Activated T-cell treated with anti-CD3 and anti-CD28 coated beads, Interleukin-2, amount 50 U/mL, for 72 hours (primary cell): ENCODE measurements around the gene EVL. TPM values are rescaled to one million over a fixed set of nuclear protein-coding genes. Genes with fewer than 3 reads are reported as not detected.

ENCODE experiments used
- ATAC-seq, 2 donors: fragments of 150-1000 bp; cut with Tn5 transposase; replicated peaks in 1 of 2; 2 replicates each; pipeline ENCODE4 v1.10.0; 2021; ENCODE audit warnings: moderate library complexity in 2 of 2, mild to moderate bottlenecking in 1 of 2
- DNase-seq, 2 donors: peaks; one replicate each; pipeline ENCODE4 v3.0.0; 2021 to 2022; ENCODE audit warnings: mixed read lengths in 1 of 2
- H3K27ac Mint-ChIP-seq: one replicate; pipeline ENCODE4 v1.8.0; 2022; ENCODE audit warnings: mild to moderate bottlenecking, moderate library complexity, mixed read lengths
- H3K27me3 Mint-ChIP-seq: one replicate; pipeline ENCODE4 v1.8.0; 2022; ENCODE audit warnings: low read depth, mixed read lengths
- H3K36me3 Mint-ChIP-seq, 2 donors: one replicate each; pipeline ENCODE4 v1.8.0; 2022; ENCODE audit warnings: mixed read lengths in 2 of 2, mild to moderate bottlenecking in 1 of 2; ENCODE audit not compliant: insufficient read depth in 2 of 2
- H3K4me1 Mint-ChIP-seq: one replicate; pipeline ENCODE4 v1.8.0; 2022; ENCODE audit warnings: low read depth, mixed read lengths
- H3K4me3 Mint-ChIP-seq, 2 donors: one replicate each; pipeline ENCODE4 v1.8.0; 2022; ENCODE audit warnings: mild to moderate bottlenecking in 2 of 2, mixed read lengths in 2 of 2, moderate library complexity in 2 of 2
- H3K9me3 Mint-ChIP-seq, 2 donors: one replicate each; pipeline ENCODE4 v1.8.0; 2022; ENCODE audit warnings: mixed read lengths in 2 of 2
- total RNA-seq, 2 donors: library from RNA; stranded (reverse); gene quantifications; one replicate each; pipeline ENCODE4 v1.2.3, GENCODE V29; 2022

EVL gene
- total RNA-seq, 2 donors from 2014 or later: 279 to 343 TPM

DNA sequence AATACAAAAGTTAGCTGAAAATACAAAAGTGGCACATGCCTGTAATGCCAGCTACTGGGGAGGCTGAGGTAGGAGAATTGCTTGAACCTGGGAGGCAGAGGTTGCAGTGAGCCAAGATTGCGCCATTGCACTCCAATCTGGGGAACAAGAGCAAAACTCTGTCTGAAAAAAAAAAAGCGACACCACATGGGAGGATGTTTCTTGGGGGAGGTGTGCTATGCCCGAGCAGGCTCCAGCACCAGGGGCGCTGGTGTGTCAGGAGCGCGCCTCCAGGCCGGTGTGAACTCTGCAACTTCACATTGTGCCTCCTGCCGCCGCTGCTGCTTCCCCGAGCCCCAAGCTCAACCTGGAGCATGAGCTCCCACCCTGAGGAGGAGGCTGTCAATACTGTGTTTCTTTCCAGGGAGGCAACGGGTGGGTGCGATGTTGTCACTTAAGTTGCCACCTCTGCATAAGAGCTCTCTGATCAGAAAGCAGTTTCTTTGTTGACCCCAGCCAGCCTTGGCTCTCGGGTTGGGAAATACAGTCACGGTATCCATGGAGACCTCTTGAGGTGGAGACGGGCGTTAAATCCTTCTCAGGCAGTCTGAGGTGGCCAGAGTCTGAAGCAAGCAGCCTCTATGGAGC, 75.3 kb downstream of the EVL start:
- peaks cover 4% of the 10 kb centered on the region for H3K4me1 Mint-ChIP-seq
- peak overlapping the region; percentile 37 for H3K27ac Mint-ChIP-seq
- H3K36me3 Mint-ChIP-seq: peaks cover 0 to 4% of the 10 kb centered on the region in 2 donors

DNA sequence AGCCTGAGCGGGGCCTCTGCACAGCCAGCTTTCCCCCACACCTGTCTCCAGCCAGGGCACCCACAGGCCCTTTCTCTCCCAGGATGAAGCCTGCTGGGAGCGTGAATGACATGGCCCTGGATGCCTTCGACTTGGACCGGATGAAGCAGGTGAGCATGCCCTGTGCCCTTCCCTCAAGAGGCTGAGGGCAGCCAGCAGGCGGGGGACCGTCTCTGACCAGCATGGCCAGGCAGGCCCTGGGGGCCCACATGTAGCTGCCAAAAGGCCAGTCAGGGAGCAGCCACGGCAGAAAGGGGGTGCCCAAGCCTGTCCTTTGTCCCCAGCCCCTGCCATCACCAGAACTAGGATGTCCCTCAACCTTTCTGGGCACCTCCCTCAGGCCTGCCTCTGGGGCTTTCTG, 75.9 kb downstream of the EVL start:
- peaks cover 5% of the 10 kb centered on the region for H3K4me1 Mint-ChIP-seq
- ATAC-seq (no peak), DNase-seq (no peak)
- no peak overlapping the region for H3K4me3 Mint-ChIP-seq
- H3K27ac Mint-ChIP-seq: no peak overlapping the region
- H3K36me3 Mint-ChIP-seq: peaks cover 0 to 5% of the 10 kb centered on the region in 2 donors
- H3K9me3 Mint-ChIP-seq: no peaks in the 10 kb centered on the region
- H3K27me3 Mint-ChIP-seq: no peaks in the 10 kb centered on the region

More for the DNA sequence above, 75.3 kb downstream of the EVL start:
- DNase-seq (no peak), ATAC-seq (no peak)
- no peak overlapping the region for H3K4me3 Mint-ChIP-seq
- H3K9me3 Mint-ChIP-seq: no peaks in the 10 kb centered on the region
- no peaks in the 10 kb centered on the region for H3K27me3 Mint-ChIP-seq

DNA sequence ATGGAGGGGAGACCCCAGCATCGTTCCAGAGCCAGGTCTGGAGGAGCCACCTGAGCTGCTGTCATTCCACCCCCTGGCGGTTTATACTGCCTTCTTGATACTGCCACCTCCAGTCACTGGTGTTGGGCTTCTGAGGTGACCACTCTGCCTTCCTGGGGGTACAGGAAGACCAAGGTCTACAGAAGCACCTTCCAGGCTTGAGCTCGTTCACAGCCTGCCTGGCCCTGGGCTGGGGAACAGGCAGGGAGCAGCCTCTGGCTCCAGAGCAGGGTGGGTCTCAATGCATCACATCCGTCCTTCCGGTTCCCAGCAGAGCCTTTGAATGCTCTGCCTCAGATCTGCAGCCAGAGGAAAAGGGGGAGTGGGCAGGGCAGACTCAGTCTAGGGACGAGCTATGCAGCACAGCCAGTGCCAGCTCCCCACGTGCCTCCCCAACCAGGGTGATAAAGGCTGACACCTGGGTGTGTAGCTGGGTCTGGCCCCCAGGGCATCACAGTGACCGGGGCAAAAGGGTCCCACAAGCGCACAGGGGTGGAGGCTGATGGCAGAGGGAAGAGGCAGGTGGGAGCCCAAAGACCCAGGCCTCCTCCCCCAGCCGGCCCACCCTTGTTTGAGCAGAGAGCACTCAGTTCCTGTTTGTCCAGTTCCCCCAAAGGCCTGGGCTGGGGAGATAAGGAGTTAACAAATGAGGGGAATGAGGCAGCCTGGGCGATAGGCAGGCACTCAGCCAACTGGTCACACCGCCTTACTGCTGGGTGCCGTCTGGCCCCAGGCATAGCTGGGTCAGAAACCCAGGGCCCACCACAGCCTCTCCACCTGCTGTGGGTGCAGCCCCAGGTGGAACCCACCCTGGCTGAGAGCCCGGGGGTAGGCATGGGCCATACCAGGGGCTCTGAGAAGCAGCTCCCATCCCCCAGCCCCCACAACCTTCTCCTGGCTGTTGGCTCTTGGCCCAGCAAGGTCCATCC, 77.1 kb downstream of the EVL start:
- Mint-ChIP-seq H3K4me1 (peaks cover 12% of the 10 kb centered on the region), H3K27ac (no peak overlapping the region), H3K27me3 (no peaks in the 10 kb centered on the region), H3K36me3 (peaks cover 0 to 5% of the 10 kb centered on the region in 2 donors), H3K4me3 (no peak overlapping the region), H3K9me3 (no peaks in the 10 kb centered on the region)
- DNase-seq (no peak), ATAC-seq (no peak)

DNA sequence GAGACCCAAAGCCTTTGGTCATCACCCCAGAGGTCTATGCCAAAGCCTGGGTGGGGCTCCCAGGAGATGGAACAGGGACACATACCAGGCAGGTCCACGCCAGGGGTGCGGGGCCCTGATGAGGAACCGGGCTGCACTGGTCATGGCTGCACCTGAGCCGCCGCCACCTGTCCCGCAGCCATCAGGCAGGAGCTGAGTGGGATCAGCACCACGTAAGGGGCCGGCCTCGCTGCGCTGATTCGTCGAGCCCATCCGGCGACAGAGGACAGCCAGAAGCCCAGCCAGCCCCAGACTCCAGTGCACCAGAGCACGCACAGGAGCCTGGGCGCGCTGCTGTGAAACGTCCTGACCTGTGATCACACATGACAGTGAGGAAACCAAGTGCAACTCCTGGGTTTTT, 78.3 kb downstream of the EVL start:
- H3K9me3 Mint-ChIP-seq: no peaks in the 10 kb centered on the region
- ATAC-seq (no peak), DNase-seq (no peak)
- H3K4me1 Mint-ChIP-seq: peaks cover 12% of the 10 kb centered on the region
- H3K36me3 Mint-ChIP-seq: peaks cover 0 to 3% of the 10 kb centered on the region in 2 donors
- H3K27ac Mint-ChIP-seq: no peak overlapping the region
- H3K4me3 Mint-ChIP-seq: no peak overlapping the region
- H3K27me3 Mint-ChIP-seq: no peaks in the 10 kb centered on the region

DNA sequence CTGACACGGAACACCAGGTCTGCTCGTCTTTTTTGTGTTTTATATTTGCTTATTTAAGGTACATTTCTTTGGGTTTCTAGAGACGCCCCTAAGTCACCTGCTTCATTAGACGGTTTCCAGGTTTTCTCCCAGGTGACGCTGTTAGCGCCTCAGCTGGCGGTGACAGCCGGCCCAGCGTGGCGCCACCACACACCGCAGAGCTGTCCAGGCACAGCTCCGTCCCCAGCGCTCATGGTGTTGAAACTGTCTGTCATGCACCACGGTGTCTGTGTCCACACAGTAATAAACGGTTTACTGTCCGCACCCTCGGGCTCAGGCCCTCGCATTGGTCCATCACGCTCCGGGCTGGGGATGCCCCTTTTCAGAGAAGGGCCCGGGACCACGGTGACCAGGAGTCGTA, 78.7 kb downstream of the EVL start:
- H3K9me3 Mint-ChIP-seq: no peaks in the 10 kb centered on the region
- H3K27ac Mint-ChIP-seq: no peak overlapping the region
- DNase-seq: no peak
- no peaks in the 10 kb centered on the region for H3K27me3 Mint-ChIP-seq
- H3K4me1 Mint-ChIP-seq: peaks cover 12% of the 10 kb centered on the region
- ATAC-seq: no peak
- peaks cover 0 to 3% of the 10 kb centered on the region in 2 donors for H3K36me3 Mint-ChIP-seq
- H3K4me3 Mint-ChIP-seq: no peak overlapping the region

DNA sequence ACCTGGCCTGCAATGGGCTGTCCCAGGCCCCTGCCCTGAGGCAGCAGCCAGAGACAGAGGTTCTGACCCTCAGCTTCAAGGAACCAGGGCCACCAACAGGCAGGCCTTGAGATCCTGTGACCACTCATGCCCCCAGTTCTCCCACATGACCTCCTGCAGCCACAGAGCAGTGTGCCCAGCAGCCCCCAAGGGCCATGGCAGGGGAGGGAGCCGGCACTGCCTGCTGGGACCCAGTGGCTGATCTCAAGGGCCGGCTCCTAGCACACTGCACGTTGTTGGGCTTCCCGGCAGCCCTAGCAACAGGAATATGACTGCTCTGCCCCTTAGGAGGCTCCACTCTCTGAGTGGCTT, 79.4 kb downstream of the EVL start:
- H3K27me3 Mint-ChIP-seq: no peaks in the 10 kb centered on the region
- H3K27ac Mint-ChIP-seq: no peak overlapping the region
- no peak overlapping the region for H3K4me3 Mint-ChIP-seq
- no peaks in the 10 kb centered on the region for H3K9me3 Mint-ChIP-seq
- peaks cover 0 to 3% of the 10 kb centered on the region in 2 donors for H3K36me3 Mint-ChIP-seq
- DNase-seq: no peak
- no peak for ATAC-seq
- H3K4me1 Mint-ChIP-seq: peaks cover 9% of the 10 kb centered on the region

DNA sequence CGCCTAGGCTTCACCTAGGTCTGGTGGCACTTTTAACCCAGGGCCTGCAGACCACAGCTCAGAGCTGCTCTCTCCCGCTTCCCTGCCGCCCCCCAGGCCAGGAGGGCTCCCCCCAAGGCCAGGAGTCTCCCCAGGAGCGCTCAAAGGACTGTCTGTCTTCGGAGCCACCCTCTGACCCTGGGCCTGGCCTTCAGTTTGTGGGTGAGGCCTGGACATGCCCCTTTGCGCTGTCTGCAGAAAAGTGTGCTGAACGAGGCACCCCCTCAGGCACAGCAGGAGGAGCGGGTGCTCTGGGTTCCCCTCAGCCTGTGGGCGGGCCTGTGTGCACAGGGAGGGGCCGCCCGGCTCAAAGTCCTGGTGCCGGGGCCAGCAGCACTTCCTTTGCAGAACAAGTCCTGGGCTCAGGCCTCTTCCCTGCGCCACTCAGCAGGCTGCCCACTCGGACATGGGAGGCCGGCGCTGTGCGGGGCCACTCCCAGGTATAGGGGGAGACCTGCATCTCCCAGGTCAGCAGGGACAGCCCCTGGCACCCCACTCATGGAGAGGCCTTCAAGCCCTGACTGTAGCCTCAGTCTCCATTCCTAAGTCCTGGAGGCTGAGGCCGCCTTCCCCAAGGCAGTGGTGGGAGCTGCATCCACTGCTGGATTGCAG, 79.9 kb downstream of the EVL start:
- Mint-ChIP-seq H3K36me3 (peaks cover 0 to 3% of the 10 kb centered on the region in 2 donors), H3K27ac (no peak overlapping the region), H3K4me3 (no peak overlapping the region), H3K4me1 (peaks cover 7% of the 10 kb centered on the region), H3K9me3 (no peaks in the 10 kb centered on the region), H3K27me3 (no peaks in the 10 kb centered on the region)
- ATAC-seq (no peak), DNase-seq (no peak)

DNA sequence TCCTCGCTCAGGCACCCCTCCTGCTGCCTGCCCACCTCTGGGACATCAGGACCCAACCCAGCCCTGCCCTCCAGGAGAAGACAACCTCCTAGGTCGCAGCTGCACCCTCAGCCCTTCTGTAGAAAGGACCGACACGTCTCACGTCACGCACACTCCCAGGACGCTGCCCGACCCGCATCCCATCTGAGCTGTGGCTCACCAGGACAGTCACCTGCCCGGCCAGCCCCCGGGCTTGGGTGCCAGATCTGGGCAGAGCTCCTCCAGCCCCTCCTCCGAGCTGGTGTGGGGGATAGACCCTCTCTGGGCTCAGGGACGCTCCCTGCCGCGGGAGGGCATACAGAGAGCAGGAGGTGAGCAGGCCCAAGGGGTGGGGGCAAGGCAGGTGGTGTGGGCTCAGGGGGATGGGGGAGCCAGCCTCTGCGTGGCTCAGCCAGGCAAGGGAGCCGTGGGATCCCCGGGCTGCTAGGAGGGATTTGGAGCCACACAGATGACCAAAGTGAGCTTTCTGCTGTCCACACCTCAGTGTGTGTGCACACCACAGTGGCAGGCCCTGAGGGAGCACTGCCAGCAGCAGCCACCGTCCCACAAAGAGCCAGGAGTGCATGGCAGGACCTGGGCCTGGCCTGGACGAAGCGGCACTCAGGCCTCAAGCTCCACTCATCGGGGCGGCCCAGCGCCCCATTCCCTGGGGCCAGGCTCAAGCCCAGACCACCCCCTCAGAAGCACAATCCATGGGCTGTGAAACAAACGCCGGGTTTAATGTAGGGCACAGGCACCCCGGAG, 80.7 kb downstream of the EVL start:
- no peak for DNase-seq
- no peak for ATAC-seq
- Mint-ChIP-seq H3K9me3 (no peaks in the 10 kb centered on the region), H3K4me1 (peaks cover 7% of the 10 kb centered on the region), H3K4me3 (no peak overlapping the region), H3K27ac (no peak overlapping the region), H3K27me3 (no peaks in the 10 kb centered on the region), H3K36me3 (peaks cover 0 to 3% of the 10 kb centered on the region in 2 donors)

DNA sequence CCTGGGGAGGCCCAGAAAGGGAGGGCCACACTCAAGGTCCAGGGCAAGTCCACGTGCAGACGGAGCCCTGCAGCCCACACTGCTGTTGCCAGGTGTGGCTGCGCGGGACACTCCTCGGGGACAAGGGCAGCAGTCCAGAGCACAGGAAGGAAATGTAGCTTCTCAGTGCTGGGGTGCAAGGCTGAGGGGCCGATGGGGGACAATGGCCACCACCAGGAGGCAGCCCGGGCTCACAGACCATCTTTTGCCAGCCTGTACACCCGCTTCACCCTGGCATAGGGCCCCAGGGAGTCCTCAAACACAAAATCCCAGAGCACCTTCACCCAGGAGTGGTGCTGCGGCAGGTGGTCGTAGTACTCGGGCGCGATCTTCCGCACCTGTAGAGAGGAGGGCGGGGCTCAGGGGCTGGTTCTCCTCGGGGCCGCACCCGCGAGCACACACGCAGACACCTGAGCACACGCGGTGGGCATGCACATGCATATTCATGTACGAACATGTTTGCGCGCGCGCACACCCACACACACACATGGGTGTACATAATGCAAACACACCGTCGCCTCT, 81.4 kb downstream of the EVL start:
- H3K4me3 Mint-ChIP-seq: peak overlapping the region in 1 of 2 donors; percentile 28
- DNase-seq (no peak), ATAC-seq (peak; percentile 0 to 7)
- peaks cover 7% of the 10 kb centered on the region for H3K4me1 Mint-ChIP-seq
- H3K27ac Mint-ChIP-seq: no peak overlapping the region
- H3K36me3 Mint-ChIP-seq: peaks cover 0 to 3% of the 10 kb centered on the region in 2 donors
- H3K27me3 Mint-ChIP-seq: no peaks in the 10 kb centered on the region
- no peaks in the 10 kb centered on the region for H3K9me3 Mint-ChIP-seq

DNA sequence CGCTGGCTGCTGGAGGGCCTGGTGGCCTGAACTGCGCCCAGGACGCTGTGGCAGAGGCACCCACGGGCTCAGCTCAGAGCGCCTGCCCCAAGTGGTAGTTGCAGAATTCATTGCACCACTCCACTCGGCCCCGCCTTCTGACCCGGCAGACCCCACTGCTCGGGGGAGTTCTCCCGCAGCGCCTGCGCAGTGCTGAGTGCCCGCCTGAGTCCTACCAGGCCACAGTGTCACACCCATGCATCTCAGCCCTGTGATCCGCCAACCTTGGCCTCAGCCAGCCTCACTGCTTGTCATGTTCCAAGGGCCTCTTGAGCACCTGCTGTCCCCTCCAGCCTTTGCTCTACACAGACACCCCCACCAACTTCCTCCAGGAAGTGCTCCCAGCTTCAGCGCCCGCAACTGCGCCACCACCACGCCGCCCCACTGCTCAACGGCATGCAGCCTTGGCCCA, 82.0 kb downstream of the EVL start:
- peak overlapping the region; percentile 42 for H3K27ac Mint-ChIP-seq

DNA sequence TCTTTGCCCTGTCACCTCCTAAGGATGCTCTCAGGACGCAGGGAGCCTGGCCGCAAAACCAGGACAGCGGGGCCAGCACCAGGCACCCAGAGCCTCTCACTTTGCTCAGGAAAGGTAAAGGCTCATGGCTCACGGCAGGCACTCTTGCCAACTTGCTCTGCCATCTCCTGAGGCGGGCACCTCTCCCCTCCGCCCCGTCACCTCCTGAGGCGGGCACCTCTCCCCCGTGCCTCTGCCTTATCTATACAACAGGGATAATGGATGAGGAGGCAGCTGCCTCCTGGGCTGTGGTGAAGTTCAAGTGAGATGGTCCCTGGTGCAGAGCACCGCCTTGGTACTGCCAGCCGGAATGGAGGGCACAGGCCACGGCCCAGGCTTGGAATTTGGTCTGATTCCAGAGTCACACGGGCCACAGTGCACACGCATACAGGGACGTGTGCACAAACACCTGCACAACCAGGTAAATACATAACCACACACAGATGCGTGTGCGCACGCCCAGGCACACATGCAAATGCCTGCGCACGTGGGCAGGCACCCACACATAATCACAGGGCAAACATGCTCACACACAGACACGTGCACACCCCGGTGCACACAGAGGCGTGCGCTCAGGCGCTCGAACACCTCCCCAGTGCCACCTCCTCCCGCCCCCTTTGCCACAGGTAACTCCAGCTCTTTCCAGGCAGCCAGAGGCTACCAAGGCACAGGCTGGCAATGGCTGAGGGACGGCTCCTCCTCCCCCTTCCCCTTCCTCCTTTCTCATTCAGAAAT, 82.7 kb downstream of the EVL start:
- H3K36me3 Mint-ChIP-seq: peaks cover 0 to 2% of the 10 kb centered on the region in 2 donors
- DNase-seq: no peak
- no peak overlapping the region for H3K4me3 Mint-ChIP-seq
- H3K27me3 Mint-ChIP-seq: no peaks in the 10 kb centered on the region
- peaks cover 7% of the 10 kb centered on the region for H3K4me1 Mint-ChIP-seq
- ATAC-seq: no peak
- no peaks in the 10 kb centered on the region for H3K9me3 Mint-ChIP-seq
- no peak overlapping the region for H3K27ac Mint-ChIP-seq

More for the DNA sequence above, 82.0 kb downstream of the EVL start:
- Mint-ChIP-seq H3K36me3 (peaks cover 0 to 2% of the 10 kb centered on the region in 2 donors), H3K4me1 (peaks cover 7% of the 10 kb centered on the region), H3K4me3 (peak overlapping the region in 1 of 2 donors; percentile 49), H3K27me3 (no peaks in the 10 kb centered on the region), H3K9me3 (no peaks in the 10 kb centered on the region)
- ATAC-seq (peak; percentile 51 to 61), DNase-seq (peak; percentile 58 to 67)
